ENCODE measurements around the gene MAEA. TPM values are rescaled to one million over a fixed set of nuclear protein-coding genes. Genes with fewer than 3 reads are reported as not detected.

Gene MAEA
- 44.3 and 60.0 TPM in 2 replicates for total RNA-seq

DNA sequence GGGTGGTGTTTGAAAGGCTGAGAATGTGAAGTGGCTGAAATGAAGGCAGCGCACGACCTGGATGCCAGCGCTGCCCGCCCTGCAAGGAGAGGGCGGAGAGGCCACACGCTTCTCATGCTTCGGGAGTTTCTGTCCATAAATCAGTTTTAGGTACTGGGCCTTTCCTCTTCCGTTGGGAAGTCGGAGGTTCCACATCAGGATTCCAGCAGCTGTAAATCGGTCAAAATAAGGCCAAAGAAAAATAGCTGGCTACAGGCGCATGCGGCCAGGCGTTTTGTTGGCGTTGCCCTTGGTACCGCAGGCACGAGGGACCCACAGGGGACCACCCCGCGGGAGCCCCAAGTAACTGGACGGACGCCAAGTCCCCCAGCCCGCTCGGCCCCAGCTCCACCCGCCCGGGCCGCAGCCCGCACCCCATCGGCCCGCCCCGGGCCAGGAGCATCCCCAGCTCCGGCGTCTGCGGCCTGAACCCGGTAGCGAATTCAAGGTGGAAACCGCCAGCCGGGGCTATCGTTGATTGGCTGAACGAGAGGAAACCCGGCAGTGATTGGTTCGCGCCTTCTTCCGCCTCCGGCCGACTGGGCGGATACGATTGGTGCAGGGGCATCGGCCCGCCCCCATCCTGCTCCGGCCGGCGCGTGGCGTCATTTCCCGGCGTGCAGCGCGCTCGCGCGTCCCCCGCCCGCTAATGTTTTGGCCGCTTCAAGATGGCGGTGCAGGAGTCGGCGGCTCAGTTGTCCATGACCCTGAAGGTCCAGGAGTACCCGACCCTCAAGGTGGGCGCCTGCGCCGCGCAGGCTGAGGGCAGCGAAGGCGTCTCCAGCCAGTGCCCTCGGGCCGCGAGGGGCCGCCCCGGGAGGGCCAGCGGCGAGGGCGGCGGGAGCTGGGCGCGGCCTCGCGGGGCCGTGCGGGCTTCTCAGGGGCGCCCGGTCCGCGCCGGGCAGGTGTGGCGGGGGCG is at the start of gene MAEA:
TSS of gene MAEA (plus strand) at position 685 of the 958 bp plus-strand sequence. CDS start at position 708, 23 bp downstream.

GRCh38 chr4:1248245-1249147 is 41.2 kb upstream of the MAEA start, which contains the start of gene CTBP1:
TSS of gene CTBP1 (minus strand) at chr4:1249130. CDS start at chr4:1241331, 7,799 bp downstream.

GRCh38 chr4:1346781-1347409 is 57.2 kb downstream of the MAEA start, which contains the start of gene UVSSA:
TSS of gene UVSSA (plus strand) at chr4:1347208. CDS start at chr4:1348092, 884 bp downstream.

Other genes with a start within 250 kb of the MAEA start
- under 0.01 and 0.64 TPM in 2 replicates for gene RNF212, start 176.3 kb upstream of the MAEA start, total RNA-seq
- 2.4 and 7.7 TPM in 2 replicates for gene SPON2, start 117.3 kb upstream of the MAEA start, total RNA-seq
- gene CTBP1, start 40.8 kb upstream of the MAEA start, total RNA-seq: 278 and 286 TPM in 2 replicates
- gene UVSSA, start 57.3 kb downstream of the MAEA start, total RNA-seq: 5.1 and 7.5 TPM in 2 replicates
- not detected in 2 replicates for gene NKX1-1, start 116.6 kb downstream of the MAEA start, total RNA-seq